Fibroblast of skin of right biceps (primary cell): Measurements from ENCODE around the gene DAB2IP.
A peak's percentile ranks its signal among the peaks of the same experiment; 100 is the strongest.
"Not testable (repeated sequence)": the region's sequence is repeated elsewhere in the genome, so short reads cannot be mapped to it uniquely, and the experiment has no call there.

Source experiments
- DNase-seq: peaks from one replicate; pipeline ENCODE4 v3.0.0-alpha.2; 2013

The DAB2IP gene

GRCh38 chr9:121731919-121732318 lies 80.5 kb downstream of the DAB2IP start:
- DNase-seq = no peak

DNA sequence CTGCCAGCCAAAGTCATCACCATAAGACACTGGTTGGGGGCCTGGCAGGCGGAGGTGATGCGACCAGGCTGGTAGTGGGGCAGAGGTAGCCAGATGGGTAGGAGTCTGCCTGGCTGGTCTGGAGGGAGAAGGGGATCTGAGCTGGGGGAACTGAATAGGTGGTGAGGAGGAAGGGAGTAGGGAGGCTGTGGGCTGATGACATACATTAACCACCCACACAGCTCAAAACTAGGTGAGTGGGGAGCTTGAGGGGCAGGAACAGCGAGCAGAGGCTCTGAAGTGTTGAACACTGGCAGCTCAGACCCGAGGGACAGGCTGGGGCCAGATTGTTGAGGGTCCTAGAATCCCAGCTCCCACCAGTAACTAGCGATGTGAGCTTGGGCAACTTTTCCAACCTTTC lies 81.0 kb downstream of the DAB2IP start:
- DNase-seq = no peak

GRCh38 chr9:121732886-121733285 lies 81.5 kb downstream of the DAB2IP start:
- DNase-seq = no peak

DNA sequence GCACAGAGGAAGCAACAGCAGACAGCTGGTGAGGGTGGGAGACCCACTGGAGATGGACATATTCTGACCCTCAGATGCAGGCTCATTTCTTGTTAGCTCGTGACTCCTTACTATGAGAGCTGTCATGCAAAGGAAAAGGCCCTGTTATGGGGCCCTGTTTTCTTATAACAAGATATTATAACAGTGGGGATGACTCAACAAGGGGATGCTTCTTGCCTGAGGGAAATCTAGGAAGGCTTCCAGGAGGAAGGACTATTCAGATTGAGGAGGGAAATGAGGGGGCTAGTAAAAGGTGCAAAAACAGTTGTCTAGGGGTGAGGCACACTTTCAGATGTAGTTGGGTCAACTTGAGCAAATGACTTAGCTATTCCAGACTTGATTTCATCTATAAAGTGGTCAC lies 83.0 kb downstream of the DAB2IP start:
- DNase-seq = peak; percentile 33

DNA sequence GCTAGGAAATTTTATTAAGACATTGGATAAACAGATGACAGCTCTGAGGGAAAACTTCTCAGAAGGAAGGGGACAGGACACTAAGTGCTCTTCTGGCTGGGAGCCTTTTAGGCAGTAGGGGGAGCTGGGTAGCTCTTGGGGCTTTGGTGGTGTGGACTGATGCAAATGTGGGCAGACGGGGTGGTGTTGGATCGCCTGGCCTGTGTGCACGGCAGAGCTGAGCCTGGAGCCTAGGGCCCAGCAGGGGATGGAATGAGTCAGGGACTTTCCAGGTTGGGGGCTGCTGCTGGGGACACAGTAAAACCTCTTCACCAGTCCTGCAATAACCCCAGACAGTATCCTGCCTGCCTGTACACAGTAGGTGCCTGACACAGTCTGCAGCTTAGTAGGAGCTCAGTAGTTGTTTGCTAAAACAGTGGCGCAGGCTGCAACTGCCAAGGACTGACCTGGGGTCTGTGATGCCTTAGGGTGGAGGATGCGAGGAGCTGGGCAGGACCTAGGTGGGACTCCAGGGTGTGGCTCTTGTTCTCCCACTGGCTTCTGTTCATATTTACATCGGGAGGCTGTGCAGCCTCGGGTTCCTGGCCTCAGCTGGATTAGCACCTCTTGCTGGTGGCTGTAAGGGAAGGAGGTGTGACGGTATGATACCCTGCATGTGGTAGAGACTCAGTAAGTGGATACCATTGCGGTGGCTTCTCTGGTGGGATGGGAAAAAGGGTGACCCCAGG lies 83.8 kb downstream of the DAB2IP start:
- DNase-seq = peak; percentile 79

DNA sequence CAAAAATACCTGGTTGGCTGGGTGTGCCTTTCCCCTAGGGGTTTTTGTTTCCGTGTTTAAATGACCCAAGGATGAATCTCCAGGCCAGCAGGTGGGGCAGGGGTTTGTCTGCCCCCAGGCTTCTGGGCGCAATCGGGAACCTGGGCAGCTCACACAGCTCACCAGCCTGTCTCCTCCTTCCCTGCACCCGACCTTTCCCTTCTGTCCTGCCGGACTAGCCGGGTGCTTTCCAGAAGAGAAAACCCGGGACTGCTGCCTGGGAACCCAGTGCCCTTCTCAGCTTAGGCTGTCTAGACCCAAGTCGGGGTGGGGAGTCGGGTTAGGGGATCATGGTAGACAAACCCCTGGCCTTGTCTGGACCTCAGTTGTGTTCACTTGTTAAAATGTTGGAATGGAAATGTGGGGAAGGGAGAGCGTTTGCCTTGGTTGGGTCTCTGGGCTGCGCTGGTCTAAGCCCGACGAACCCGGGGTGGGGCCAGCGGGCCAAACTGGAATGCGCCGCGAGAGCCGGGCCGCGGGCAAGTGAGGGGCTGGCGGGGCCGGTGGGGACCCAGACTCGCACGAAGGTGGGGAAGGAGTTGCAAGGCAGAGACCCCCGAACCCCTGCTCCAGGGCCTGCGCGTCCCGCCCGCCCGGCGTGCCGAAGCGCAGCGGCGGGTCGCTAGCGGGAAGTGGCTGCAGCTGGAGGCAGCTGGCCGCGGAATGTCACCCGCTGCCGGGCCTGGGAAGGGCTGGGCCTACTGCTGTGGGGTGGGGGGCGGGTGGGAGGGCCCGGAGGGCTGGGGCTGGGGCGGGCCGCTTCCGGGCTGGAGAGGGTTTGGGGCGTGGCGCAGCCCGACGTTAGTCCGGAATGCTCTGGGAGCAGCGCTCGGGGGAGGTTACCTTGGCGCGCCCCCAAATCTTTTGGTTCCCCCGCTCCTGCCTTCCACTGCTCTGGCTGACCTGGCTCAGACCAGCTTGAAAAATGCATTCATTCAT lies 84.6 kb downstream of the DAB2IP start:
- peak; percentile 54 for DNase-seq

- no peak for DNase-seq
Measured at GRCh38 chr9:121736934-121737462, 85.6 kb downstream of the DAB2IP start.

- no peak for DNase-seq
Measured at GRCh38 chr9:121737481-121737931, 86.1 kb downstream of the DAB2IP start.

- no peak for DNase-seq
Measured at GRCh38 chr9:121738411-121738810, 87.0 kb downstream of the DAB2IP start.

GRCh38 chr9:121738968-121739367 lies 87.5 kb downstream of the DAB2IP start:
- peak; percentile 47 for DNase-seq

DNA sequence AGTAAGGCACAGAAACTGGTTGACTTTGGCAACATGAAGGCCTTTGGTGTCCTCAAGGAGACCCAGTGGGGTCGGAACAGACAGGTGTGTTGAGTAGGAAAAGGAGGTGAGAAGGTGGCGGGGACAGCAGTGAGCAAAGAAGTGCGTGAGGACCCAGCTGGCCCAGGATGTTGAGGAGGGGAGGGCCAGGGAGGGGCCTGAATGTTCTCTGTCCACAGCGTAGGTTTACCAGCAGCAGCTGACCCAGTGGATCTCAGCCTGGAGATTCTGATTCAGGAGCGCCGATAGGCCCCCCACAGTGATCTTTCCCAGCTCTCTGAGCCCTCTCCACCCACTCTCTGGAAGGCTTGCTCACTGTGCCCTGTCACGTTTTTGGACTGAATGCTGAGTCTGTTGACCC lies 88.5 kb downstream of the DAB2IP start:
- no peak for DNase-seq

- no peak for DNase-seq
Measured at GRCh38 chr9:121741228-121741918, 89.9 kb downstream of the DAB2IP start.

DNA sequence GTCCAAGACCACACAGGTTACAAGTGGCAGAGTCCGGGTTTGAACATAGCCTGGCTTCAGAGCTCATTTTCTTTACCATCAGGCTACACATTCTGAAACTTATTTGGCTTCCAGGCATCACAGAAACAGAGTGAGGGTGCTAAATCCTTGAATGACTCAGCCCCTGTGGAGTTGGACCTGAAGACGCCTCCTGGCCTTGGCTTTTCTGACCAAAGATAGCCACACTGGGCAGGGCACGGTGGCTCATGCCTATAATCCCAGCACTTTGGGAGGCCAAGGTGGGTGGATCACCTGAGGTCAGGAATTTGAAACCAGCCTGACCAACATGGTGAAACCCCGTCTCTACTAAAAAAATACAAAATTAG lies 90.5 kb downstream of the DAB2IP start:
- DNase-seq = not testable (repeated sequence)

DNA sequence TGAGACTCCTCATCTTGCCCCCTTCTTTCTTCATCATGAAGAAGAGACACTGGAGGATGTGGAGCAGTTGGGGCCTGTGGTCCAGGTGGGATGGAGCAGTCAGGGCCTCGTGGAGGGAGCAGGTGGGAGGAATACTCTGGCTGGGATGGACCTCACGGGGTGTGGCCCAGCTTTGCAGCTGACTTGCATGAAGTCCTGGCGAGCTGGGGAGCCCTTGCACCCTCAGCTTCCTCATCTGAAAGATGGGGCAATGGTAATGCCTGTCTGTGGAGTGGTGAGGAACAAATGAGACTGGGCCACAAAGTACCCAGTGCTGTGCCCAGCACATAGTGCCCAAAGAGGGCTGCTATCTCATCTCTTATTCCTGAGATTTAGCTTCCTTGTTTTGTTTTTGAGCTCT lies 91.5 kb downstream of the DAB2IP start:
- no peak for DNase-seq

- DNase-seq = peak; percentile 57
Measured at GRCh38 chr9:121743441-121744001, 92.1 kb downstream of the DAB2IP start.

GRCh38 chr9:121744002-121744686 lies 92.7 kb downstream of the DAB2IP start:
- DNase-seq = peak; percentile 60

- peak; percentile 52 for DNase-seq
Measured at GRCh38 chr9:121744687-121745395, 93.4 kb downstream of the DAB2IP start.

DNA sequence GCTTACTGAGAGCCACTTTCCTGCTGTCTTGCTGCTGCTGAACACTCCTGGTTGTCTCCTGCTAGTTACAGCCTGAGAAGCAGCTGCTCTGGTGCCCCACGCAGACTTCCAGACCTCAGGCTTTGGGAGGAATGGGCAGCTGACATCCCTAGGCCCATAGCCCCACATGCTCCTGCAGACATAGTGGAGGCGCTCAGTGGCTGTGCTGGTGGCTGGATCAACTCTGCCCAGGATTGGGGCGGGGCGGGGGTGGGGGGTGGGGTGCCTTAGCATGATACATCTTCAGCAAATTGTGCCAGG lies 93.9 kb downstream of the DAB2IP start:
- no peak for DNase-seq

- DNase-seq = no peak
Measured at GRCh38 chr9:121746411-121746810, 95.0 kb downstream of the DAB2IP start.

DNA sequence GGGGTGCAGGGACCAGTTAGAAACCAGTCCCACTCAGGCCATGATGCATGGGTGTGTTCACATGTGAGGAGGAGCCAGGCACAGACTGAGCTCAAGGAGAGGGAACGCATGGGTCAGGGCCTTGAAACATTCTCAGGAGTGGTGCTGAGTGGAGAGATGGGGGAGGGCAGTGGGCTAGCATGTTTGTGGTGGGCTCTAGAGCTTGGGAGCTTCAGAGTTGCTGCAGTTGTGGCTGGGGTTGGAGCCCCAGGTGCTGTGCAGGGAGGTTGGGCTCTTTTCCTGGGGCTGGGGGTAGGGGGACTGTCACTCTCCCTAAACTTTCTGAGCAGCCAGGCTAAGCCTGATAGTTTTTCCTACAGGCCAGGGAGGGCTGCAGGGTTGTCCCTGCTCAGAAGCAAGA lies 95.4 kb downstream of the DAB2IP start:
- DNase-seq = no peak

DNA sequence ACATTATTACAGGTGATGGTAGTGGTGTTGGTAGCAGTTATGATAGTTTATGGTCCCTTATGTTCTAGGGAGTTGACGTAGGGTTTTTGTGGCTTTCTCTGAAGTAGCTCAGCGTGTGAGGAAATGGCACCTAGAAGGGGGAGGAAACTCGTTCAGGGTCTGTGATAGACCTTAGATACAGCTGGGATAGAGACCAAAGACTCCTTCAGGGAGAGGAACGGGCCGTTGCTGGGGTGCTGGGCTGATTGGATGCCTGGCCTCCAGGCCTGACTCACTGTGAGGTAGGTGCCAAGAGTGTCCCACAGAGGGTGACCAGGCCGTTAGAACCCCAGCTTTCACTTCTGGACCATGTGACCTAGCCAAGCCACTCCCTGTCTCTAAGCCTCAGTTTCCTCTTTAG lies 96.6 kb downstream of the DAB2IP start:
- no peak for DNase-seq
